Fibroblast of the aortic adventitia (primary cell): ENCODE measurements around the gene DDR1. TPM values are rescaled to one million over a fixed set of nuclear protein-coding genes. Genes with fewer than 3 reads are reported as not detected.
"Not testable (repeated sequence)": the region's sequence is repeated elsewhere in the genome, so short reads cannot be mapped to it uniquely, and the experiment has no call there.

Experiments used
- DNase-seq: peaks from one replicate; pipeline ENCODE4 v3.0.0-alpha.2; 2010; ENCODE audit warnings: low read depth
- H3K4me3 ChIP-seq: 2 replicates; pipeline ENCODE4 v1.5.1; 2011; ENCODE audit warnings: low read depth, mild to moderate bottlenecking, control low read depth, low read length, moderate library complexity
- CTCF ChIP-seq: IDR thresholded peaks from 2 replicates; pipeline ENCODE4 v1.5.1; 2011; ENCODE audit warnings: mild to moderate bottlenecking, low read length, control low read depth, inconsistent platforms; ENCODE audit not compliant: insufficient read depth
- total RNA-seq: library from RNA; depleted of rRNA; stranded (reverse); fragments of >200 nt; gene quantifications from 2 replicates; pipeline ENCODE4 v1.2.3, GENCODE V29; 2012; ENCODE audit warnings: low replicate concordance

Gene DDR1
- total RNA-seq, 1 donor: 7.7 TPM

- DNase-seq: no peak
- no peak for TF ChIP-seq CTCF
These were observed 29.9 kb upstream of the DDR1 start for GRCh38 chr6:30854285-30855040.

GRCh38 chr6:30855429-30856075 is 28.8 kb upstream of the DDR1 start:
- no peak overlapping the region for H3K4me3 ChIP-seq
- no peak for DNase-seq
- no peak for TF ChIP-seq CTCF

More at GRCh38 chr6:30854285-30855040, 29.9 kb upstream of the DDR1 start:
- no peak overlapping the region for H3K4me3 ChIP-seq

- TF ChIP-seq CTCF: no peak
- DNase-seq: no peak
- no peak overlapping the region for H3K4me3 ChIP-seq
These were observed 27.2 kb upstream of the DDR1 start for GRCh38 chr6:30857112-30857511.

GRCh38 chr6:30857549-30857948 is 26.8 kb upstream of the DDR1 start:
- no peak overlapping the region for H3K4me3 ChIP-seq
- TF ChIP-seq CTCF: no peak
- DNase-seq: no peak

- DNase-seq, H3K4me3 ChIP-seq: not testable (repeated sequence)
These were observed 24.6 kb upstream of the DDR1 start for GRCh38 chr6:30859726-30860125.

- H3K4me3 ChIP-seq: no peak overlapping the region
- no peak for TF ChIP-seq CTCF
- DNase-seq: no peak
These were observed 22.9 kb upstream of the DDR1 start for GRCh38 chr6:30861257-30862048.
